Bladder microvascular endothelial cell (primary cell): Measurements from ENCODE around the gene PCDHGC4. TPM values are rescaled to one million over a fixed set of nuclear protein-coding genes. Genes with fewer than 3 reads are reported as not detected.

Source experiments
- total RNA-seq: library from RNA; depleted of rRNA; stranded (reverse); fragments of >200 nt; gene quantifications from 2 replicates; pipeline ENCODE4 v1.2.3, GENCODE V29; 2014

Gene PCDHGC4
- 0.49 and 2.8 TPM in 2 replicates for total RNA-seq

GRCh38 chr5:141484641-141485311 is at the start of gene PCDHGC4:
Gene PCDHGC4, plus strand, starts transcription at chr5:141485030. Its CDS starts 144 bp downstream, at chr5:141485174.

GRCh38 chr5:141475625-141476131 is 9.2 kb upstream of the PCDHGC4 start, which contains the start of gene PCDHGC3:
Gene PCDHGC3, plus strand, starts transcription at chr5:141475966. Its CDS starts 151 bp downstream, at chr5:141476117.

GRCh38 chr5:141488591-141489561 is 4.0 kb downstream of the PCDHGC4 start, which contains the start of gene PCDHGC5:
Gene PCDHGC5, plus strand, starts transcription at chr5:141489081. Its CDS starts 160 bp downstream, at chr5:141489241.

Other genes with a start within 250 kb of the PCDHGC4 start
- 0.32 and 1.2 TPM in 2 replicates for gene PCDHB15, start 239.6 kb upstream of the PCDHGC4 start, total RNA-seq
- 0.16 and 0.44 TPM in 2 replicates for gene SLC25A2, start 181.0 kb upstream of the PCDHGC4 start, total RNA-seq
- 53.3 and 79.0 TPM in 2 replicates for gene TAF7, start 164.2 kb upstream of the PCDHGC4 start, total RNA-seq
- 0.32 and 1.1 TPM in 2 replicates for gene PCDHGA1, start 154.5 kb upstream of the PCDHGC4 start, total RNA-seq
- 0.81 and 1.9 TPM in 2 replicates for gene PCDHGA2, start 146.3 kb upstream of the PCDHGC4 start, total RNA-seq
- gene PCDHGA3, start 141.2 kb upstream of the PCDHGC4 start, total RNA-seq: 0.32 and 0.82 TPM in 2 replicates
- gene PCDHGB1, start 134.9 kb upstream of the PCDHGC4 start, total RNA-seq: 0.65 and 2.8 TPM in 2 replicates
- 1.3 and 6.1 TPM in 2 replicates for gene PCDHGA4, start 130.0 kb upstream of the PCDHGC4 start, total RNA-seq
- gene PCDHGB2, start 125.0 kb upstream of the PCDHGC4 start, total RNA-seq: 1.1 and 5.1 TPM in 2 replicates
- gene PCDHGA5, start 120.9 kb upstream of the PCDHGC4 start, total RNA-seq: 0.49 and 2.0 TPM in 2 replicates
- gene PCDHGB3, start 114.8 kb upstream of the PCDHGC4 start, total RNA-seq: 1.5 and 8.4 TPM in 2 replicates
- gene PCDHGA6, start 111.1 kb upstream of the PCDHGC4 start, total RNA-seq: 1.5 and 4.1 TPM in 2 replicates
- gene PCDHGA7, start 102.3 kb upstream of the PCDHGC4 start, total RNA-seq: 0.65 and 3.3 TPM in 2 replicates
- gene PCDHGB4, start 97.3 kb upstream of the PCDHGC4 start, total RNA-seq: 8.3 and 20.1 TPM in 2 replicates
- 0.65 and 3.0 TPM in 2 replicates for gene PCDHGA8, start 92.4 kb upstream of the PCDHGC4 start, total RNA-seq
- 8.1 and 23.0 TPM in 2 replicates for gene PCDHGB5, start 87.1 kb upstream of the PCDHGC4 start, total RNA-seq
- gene PCDHGA9, start 82.3 kb upstream of the PCDHGC4 start, total RNA-seq: 0.97 and 4.5 TPM in 2 replicates
- gene PCDHGB6, start 77.0 kb upstream of the PCDHGC4 start, total RNA-seq: 1.6 and 3.9 TPM in 2 replicates
- gene PCDHGA10, start 72.0 kb upstream of the PCDHGC4 start, total RNA-seq: 2.1 and 5.2 TPM in 2 replicates
- gene PCDHGB7, start 67.4 kb upstream of the PCDHGC4 start, total RNA-seq: 3.2 and 12.3 TPM in 2 replicates
- gene PCDHGA11, start 64.0 kb upstream of the PCDHGC4 start, total RNA-seq: 4.0 and 14.5 TPM in 2 replicates
- 1.8 and 6.2 TPM in 2 replicates for gene PCDHGA12, start 54.5 kb upstream of the PCDHGC4 start, total RNA-seq
- gene PCDHGC3, start 9.1 kb upstream of the PCDHGC4 start, total RNA-seq: 6.5 and 22.3 TPM in 2 replicates
- gene PCDHGC5, start 4.1 kb downstream of the PCDHGC4 start, total RNA-seq: 0.32 and 1.4 TPM in 2 replicates
- gene DIAPH1, start 134.0 kb downstream of the PCDHGC4 start, total RNA-seq: 43.5 and 77.2 TPM in 2 replicates
- gene HDAC3, start 151.8 kb downstream of the PCDHGC4 start, total RNA-seq: 35.5 and 49.5 TPM in 2 replicates
- gene RELL2, start 152.0 kb downstream of the PCDHGC4 start, total RNA-seq: 3.1 and 5.6 TPM in 2 replicates
- gene FCHSD1, start 166.4 kb downstream of the PCDHGC4 start, total RNA-seq: 14.2 and 24.1 TPM in 2 replicates
- gene ARAP3, start 197.2 kb downstream of the PCDHGC4 start, total RNA-seq: 26.2 and 58.8 TPM in 2 replicates